ENCODE results near the gene ADORA2B. TPM values are rescaled to one million over a fixed set of nuclear protein-coding genes. Genes with fewer than 3 reads are reported as not detected.
"Not testable (repeated sequence)": the region's sequence is repeated elsewhere in the genome, so short reads cannot be mapped to it uniquely, and the experiment has no call there.

Gene ADORA2B
- total and polyA plus RNA-seq, 2 experiments from 2014 or later, result 11.4 to 11.7 TPM

DNA sequence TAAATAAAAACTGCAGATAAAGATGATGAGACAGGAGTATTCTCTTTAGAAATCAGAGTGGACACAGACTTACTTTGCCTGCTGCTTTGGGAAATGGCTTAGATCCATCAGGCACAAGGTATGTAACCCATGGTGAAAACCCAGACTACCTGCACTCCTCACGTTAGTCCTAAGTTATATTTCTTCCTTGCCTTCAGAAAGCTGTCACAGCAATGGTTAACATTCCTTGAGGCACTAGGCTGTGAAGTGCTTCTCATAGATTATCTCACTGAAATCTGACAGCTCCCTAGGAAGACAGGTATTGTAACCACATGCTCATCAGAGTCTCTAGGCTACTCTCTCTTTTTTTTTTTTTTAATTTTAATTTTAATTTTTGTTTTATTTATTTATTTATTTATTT lies 33.7 kb downstream of the ADORA2B start:
- no peak for TF ChIP-seq EZH2 (IDR thresholded peaks at IDR 0.05; ENCODE audit: borderline replicate concordance)
- TF ChIP-seq EZH2phosphoT487 (IDR thresholded peaks at IDR 0.05; ENCODE audit: low read depth, severe bottlenecking, unreplicated experiment), result no peak
- TF ChIP-seq, protein P1, sequence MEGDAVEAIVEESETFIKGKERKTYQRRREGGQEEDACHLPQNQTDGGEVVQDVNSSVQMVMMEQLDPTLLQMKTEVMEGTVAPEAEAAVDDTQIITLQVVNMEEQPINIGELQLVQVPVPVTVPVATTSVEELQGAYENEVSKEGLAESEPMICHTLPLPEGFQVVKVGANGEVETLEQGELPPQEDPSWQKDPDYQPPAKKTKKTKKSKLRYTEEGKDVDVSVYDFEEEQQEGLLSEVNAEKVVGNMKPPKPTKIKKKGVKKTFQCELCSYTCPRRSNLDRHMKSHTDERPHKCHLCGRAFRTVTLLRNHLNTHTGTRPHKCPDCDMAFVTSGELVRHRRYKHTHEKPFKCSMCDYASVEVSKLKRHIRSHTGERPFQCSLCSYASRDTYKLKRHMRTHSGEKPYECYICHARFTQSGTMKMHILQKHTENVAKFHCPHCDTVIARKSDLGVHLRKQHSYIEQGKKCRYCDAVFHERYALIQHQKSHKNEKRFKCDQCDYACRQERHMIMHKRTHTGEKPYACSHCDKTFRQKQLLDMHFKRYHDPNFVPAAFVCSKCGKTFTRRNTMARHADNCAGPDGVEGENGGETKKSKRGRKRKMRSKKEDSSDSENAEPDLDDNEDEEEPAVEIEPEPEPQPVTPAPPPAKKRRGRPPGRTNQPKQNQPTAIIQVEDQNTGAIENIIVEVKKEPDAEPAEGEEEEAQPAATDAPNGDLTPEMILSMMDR (IDR thresholded peaks at IDR 0.05; ENCODE audit: poor library complexity), result no peak
- Histone ChIP-seq H4K20me1 (ENCODE audit: insufficient read depth, poor library complexity, severe bottlenecking) (no peaks in the 10 kb centered on the region), H3K4me1 (ENCODE audit: insufficient read depth) (no peaks in the 10 kb centered on the region), H3K27ac (no peak overlapping the region), H3K9me2 (replicated peaks; ENCODE audit: insufficient read depth) (no peaks in the 10 kb centered on the region), H3K4me3 (no peak overlapping the region), H3K27me3 (no peaks in the 10 kb centered on the region), H3K9me3 (ENCODE audit: low read depth) (no peaks in the 10 kb centered on the region), H2AFZ (no peak overlapping the region), H3K36me3 (replicated peaks; ENCODE audit: insufficient read depth, low read depth) (no peaks in the 10 kb centered on the region), H3K4me2 (no peak overlapping the region), H3K79me2 (no peaks in the 10 kb centered on the region)
- no peak for DNase-seq (ENCODE audit: low spot score)
- WGBS (ENCODE audit: low lambda C conversion rate, missing lambda C conversion rate), result 59% methylated on average over 1 of the region's 1 CpG

DNA sequence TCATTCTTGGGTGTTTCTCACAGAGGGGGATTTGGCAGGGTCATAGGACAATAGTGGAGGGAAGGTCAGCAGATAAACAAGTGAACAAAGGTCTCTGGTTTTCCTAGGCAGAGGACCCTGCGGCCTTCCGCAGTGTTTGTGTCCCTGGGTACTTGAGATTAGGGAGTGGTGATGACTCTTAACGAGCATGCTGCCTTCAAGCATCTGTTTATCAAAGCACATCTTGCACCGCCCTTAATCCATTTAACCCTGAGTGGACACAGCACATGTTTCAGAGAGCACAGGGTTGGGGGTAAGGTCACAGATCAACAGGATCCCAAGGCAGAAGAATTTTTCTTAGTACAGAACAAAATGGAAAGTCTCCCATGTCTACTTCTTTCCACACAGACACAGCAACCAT lies 34.1 kb downstream of the ADORA2B start:
- H3K4me1 ChIP-seq (ENCODE audit: insufficient read depth); H3K36me3 ChIP-seq (replicated peaks; ENCODE audit: insufficient read depth, low read depth); H3K4me2 ChIP-seq; H4K20me1 ChIP-seq (ENCODE audit: insufficient read depth, poor library complexity, severe bottlenecking); H3K9me2 ChIP-seq (replicated peaks; ENCODE audit: insufficient read depth); H3K27ac ChIP-seq; H3K9me3 ChIP-seq (ENCODE audit: low read depth); H3K27me3 ChIP-seq; DNase-seq (ENCODE audit: low spot score); H2AFZ ChIP-seq; H3K79me2 ChIP-seq; H3K4me3 ChIP-seq: not testable (repeated sequence)
- WGBS (ENCODE audit: low lambda C conversion rate, missing lambda C conversion rate), result 73% methylated on average over 4 of the region's 4 CpGs

DNA sequence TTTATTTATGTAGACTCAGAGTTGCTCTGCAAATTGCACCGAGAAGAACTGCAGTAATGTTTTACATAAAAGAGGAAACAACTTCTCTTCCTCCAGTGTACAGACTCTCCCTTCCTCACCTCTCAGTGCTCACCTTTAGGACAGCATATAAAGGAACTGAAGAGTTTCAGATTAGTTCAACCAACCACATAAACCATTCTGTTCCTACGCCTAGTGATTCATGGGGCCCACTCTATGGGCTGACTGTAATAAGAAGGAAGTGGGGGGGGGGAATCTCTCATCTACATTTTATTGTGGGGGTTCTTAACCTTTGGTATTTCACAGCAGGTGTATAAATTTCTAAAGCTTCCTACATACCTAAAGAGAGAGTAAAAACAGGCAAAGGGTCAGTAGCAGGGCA lies 36.3 kb downstream of the ADORA2B start:
- no peaks in the 10 kb centered on the region for H4K20me1 ChIP-seq (ENCODE audit: insufficient read depth, poor library complexity, severe bottlenecking)
- no peak overlapping the region for H3K27ac ChIP-seq
- no peak overlapping the region for H3K4me2 ChIP-seq
- DNase-seq (ENCODE audit: low spot score), result no peak
- no peak overlapping the region for H3K4me3 ChIP-seq
- H3K27me3 ChIP-seq, result no peaks in the 10 kb centered on the region
- no peaks in the 10 kb centered on the region for H3K9me3 ChIP-seq (ENCODE audit: low read depth)
- H2AFZ ChIP-seq, result no peak overlapping the region
- WGBS (ENCODE audit: low lambda C conversion rate, missing lambda C conversion rate), result 48% methylated on average over 2 of the region's 2 CpGs
- no peaks in the 10 kb centered on the region for H3K9me2 ChIP-seq (replicated peaks; ENCODE audit: insufficient read depth)
- TF ChIP-seq EZH2phosphoT487 (IDR thresholded peaks at IDR 0.05; ENCODE audit: low read depth, severe bottlenecking, unreplicated experiment) (no peak), EZH2 (IDR thresholded peaks at IDR 0.05; ENCODE audit: borderline replicate concordance) (no peak)
- TF ChIP-seq, protein P1 (IDR thresholded peaks at IDR 0.05; ENCODE audit: poor library complexity), result no peak
- H3K79me2 ChIP-seq, result no peaks in the 10 kb centered on the region
- H3K36me3 ChIP-seq (replicated peaks; ENCODE audit: insufficient read depth, low read depth), result no peaks in the 10 kb centered on the region
- H3K4me1 ChIP-seq (ENCODE audit: insufficient read depth), result no peaks in the 10 kb centered on the region

DNA sequence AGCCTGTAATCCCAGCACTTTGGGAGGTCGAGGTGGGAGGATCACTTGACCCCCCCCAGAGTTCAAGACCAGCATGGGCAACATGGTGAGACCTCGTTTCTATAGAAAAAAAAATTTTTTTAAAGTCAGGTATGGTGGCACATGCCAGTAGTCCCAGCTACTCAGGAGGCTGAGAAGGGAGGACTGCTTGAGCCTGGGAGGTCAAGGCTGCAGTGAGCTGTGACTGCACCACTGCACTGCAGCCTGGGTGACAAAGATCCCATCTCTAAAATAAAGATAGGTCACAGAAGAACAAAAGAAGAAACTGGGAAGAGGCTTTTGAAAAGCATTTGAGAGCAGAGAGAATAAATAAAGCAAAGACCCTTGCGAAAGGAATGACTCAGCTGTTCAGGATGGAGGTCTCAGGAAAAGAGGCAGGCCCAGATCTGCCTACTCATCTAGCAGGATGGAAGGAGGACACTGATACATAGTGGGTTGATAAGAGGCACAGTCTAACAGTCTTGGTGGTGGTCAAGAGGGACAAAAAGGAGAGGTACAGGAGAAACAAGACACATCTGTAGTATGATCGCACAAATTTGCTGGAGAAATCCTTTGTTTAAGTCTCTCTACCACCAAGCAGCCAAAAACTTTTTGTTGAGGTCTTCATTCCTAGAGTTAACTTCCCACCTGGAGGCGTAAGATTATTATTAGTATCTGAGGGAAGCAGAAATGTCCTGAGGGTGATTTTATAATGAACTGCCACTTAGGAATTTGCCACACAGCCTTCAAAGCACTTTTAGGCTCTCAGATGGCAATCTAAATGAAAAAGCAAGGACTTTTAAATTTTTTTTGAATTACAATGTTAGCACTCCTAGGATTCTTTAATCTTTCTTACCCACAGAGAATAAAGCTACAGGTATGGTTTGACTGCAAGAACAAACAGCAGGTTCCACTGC lies 37.0 kb downstream of the ADORA2B start:
- Histone ChIP-seq H3K4me2 (no peak overlapping the region), H4K20me1 (ENCODE audit: insufficient read depth, poor library complexity, severe bottlenecking) (no peaks in the 10 kb centered on the region), H3K9me2 (replicated peaks; ENCODE audit: insufficient read depth) (no peaks in the 10 kb centered on the region), H3K27me3 (no peaks in the 10 kb centered on the region), H2AFZ (no peak overlapping the region), H3K4me1 (ENCODE audit: insufficient read depth) (no peaks in the 10 kb centered on the region), H3K79me2 (no peaks in the 10 kb centered on the region), H3K36me3 (replicated peaks; ENCODE audit: insufficient read depth, low read depth) (no peaks in the 10 kb centered on the region), H3K9me3 (ENCODE audit: low read depth) (no peaks in the 10 kb centered on the region), H3K27ac (no peak overlapping the region), H3K4me3 (no peak overlapping the region)
- WGBS (ENCODE audit: low lambda C conversion rate, missing lambda C conversion rate), result 93% methylated on average over 5 of the region's 5 CpGs
- DNase-seq (ENCODE audit: low spot score), result no peak
- TF ChIP-seq EZH2phosphoT487 (IDR thresholded peaks at IDR 0.05; ENCODE audit: low read depth, severe bottlenecking, unreplicated experiment) (no peak), EZH2 (IDR thresholded peaks at IDR 0.05; ENCODE audit: borderline replicate concordance) (no peak)
- TF ChIP-seq, protein P1 (IDR thresholded peaks at IDR 0.05; ENCODE audit: poor library complexity), result no peak

All from hepatocyte (in vitro differentiated cells).